HepG2 (cell line): ENCODE results near the gene HES7. TPM values are rescaled to one million over a fixed set of nuclear protein-coding genes. Genes with fewer than 3 reads are reported as not detected.

Experiments
- CREBL2 ChIP-seq: sonication (generic); formaldehyde crosslinking; IDR thresholded peaks from 2 replicates; pipeline ENCODE4 v1.8.1; 2023; ENCODE audit warnings: missing genetic modification reagents, mild to moderate bottlenecking, borderline replicate concordance
- ELF3 ChIP-seq: IDR thresholded peaks from 2 replicates; pipeline ENCODE4 v1.6.1; 2016; ENCODE audit warnings: missing genetic modification reagents, missing compliant biosample characterization
- HIVEP1 ChIP-seq: sonication (generic); formaldehyde crosslinking; IDR thresholded peaks from 2 replicates; pipeline ENCODE4 v1.4.0; 2020; ENCODE audit warnings: mild to moderate bottlenecking, missing genetic modification reagents
- HMGXB4 ChIP-seq, 2 experiments: sonication (generic) in 1 of 2; formaldehyde crosslinking in 1 of 2; IDR thresholded peaks; 2 replicates each; pipeline versions ENCODE4 v1.4.0 to v1.6.1; 2018 to 2020; ENCODE audit warnings: missing genetic modification reagents in 2 of 2, borderline replicate concordance in 1 of 2, low read depth in 1 of 2, mild to moderate bottlenecking in 1 of 2, missing biosample characterization in 1 of 2
- KDM3A ChIP-seq: IDR thresholded peaks from 2 replicates; pipeline ENCODE4 v1.6.1; 2018; ENCODE audit warnings: low read depth, missing compliant biosample characterization
- PAX8 ChIP-seq: sonication (generic); formaldehyde crosslinking; IDR thresholded peaks from 2 replicates; pipeline ENCODE4 v1.8.0; 2022; ENCODE audit warnings: mild to moderate bottlenecking, missing genetic modification reagents, borderline replicate concordance
- RXRB ChIP-seq: IDR thresholded peaks from 2 replicates; pipeline ENCODE4 v1.6.1; 2016; ENCODE audit warnings: borderline replicate concordance, missing genetic modification reagents, missing compliant biosample characterization
- TFDP2 ChIP-seq: sonication (generic); formaldehyde crosslinking; IDR thresholded peaks from 2 replicates; pipeline ENCODE4 v1.4.0; 2020; ENCODE audit warnings: missing genetic modification reagents
- THRA ChIP-seq: sonication (generic); formaldehyde crosslinking; IDR thresholded peaks from 2 replicates; pipeline ENCODE4 v1.4.0; 2020; ENCODE audit warnings: missing genetic modification reagents, borderline replicate concordance
- TOE1 ChIP-seq: sonication (generic); formaldehyde crosslinking; IDR thresholded peaks from 2 replicates; pipeline ENCODE4 v1.4.0; 2020; ENCODE audit warnings: mild to moderate bottlenecking, missing genetic modification reagents
- ZBED4 ChIP-seq: sonication (generic); formaldehyde crosslinking; IDR thresholded peaks from 2 replicates; pipeline ENCODE4 v1.4.0; 2020; ENCODE audit warnings: missing genetic modification reagents, borderline replicate concordance
- ZFY ChIP-seq: sonication (generic); formaldehyde crosslinking; IDR thresholded peaks from 2 replicates; pipeline ENCODE4 v1.4.0; 2020; ENCODE audit warnings: missing genetic modification reagents
- ZNF224 ChIP-seq: sonication (generic); formaldehyde crosslinking; IDR thresholded peaks from 2 replicates; pipeline ENCODE4 v1.5.0; 2020; ENCODE audit warnings: mild to moderate bottlenecking, missing genetic modification reagents
- ZNF24 ChIP-seq: fragments of 450-650 bp; IDR thresholded peaks from 2 replicates; pipeline ENCODE4 v1.6.1; 2017; ENCODE audit warnings: antibody characterized with exemption, mild to moderate bottlenecking
- ZNF317 ChIP-seq: sonication (generic); formaldehyde crosslinking; IDR thresholded peaks from 2 replicates; pipeline ENCODE4 v1.5.0; 2020; ENCODE audit warnings: mild to moderate bottlenecking, missing genetic modification reagents
- ZNF354B ChIP-seq: sonication (generic); formaldehyde crosslinking; IDR thresholded peaks from 2 replicates; pipeline ENCODE4 v1.8.0; 2022; ENCODE audit warnings: mild to moderate bottlenecking, missing genetic modification reagents
- ZNF800 ChIP-seq: sonication (generic); formaldehyde crosslinking; IDR thresholded peaks from 2 replicates; pipeline ENCODE4 v1.4.0; 2020; ENCODE audit warnings: missing genetic modification reagents
- polyA plus RNA-seq, 8 experiments: library from polyadenylated mRNA; depleted of rRNA in 3 of 8; stranded (reverse) in 7 of 8; unstranded in 1 of 8; fragments of >200 nt; fragmentation: Illumina TruSeq in 4 of 8; extraction: Trizol in 4 of 8; gene quantifications; 2 replicates each; pipeline versions ENCODE4 v1.2.1 to v1.2.3, GENCODE V29; 2011 to 2016; ENCODE audit warnings: low read depth in 4 of 8, missing spikeins in 1 of 8, mixed read lengths in 1 of 8; ENCODE audit not compliant: insufficient read depth in 1 of 8
- total RNA-seq, 5 experiments: library from RNA; depleted of rRNA; stranded (reverse); fragments of >200 nt; fragmentation: Illumina TruSeq; extraction: Trizol; gene quantifications; 2 replicates each; pipeline ENCODE4 v1.2.3, GENCODE V29; 2016; ENCODE audit warnings: low read depth in 1 of 5

Gene HES7
- total and polyA plus RNA-seq, 2 of the 13 experiments (the other 11 are each of a cell fraction or from before 2014, with no cell fraction given): not detected

- peak; percentile 37; the same call in 1 of the 2 replicates for TF ChIP-seq ZFY (CRISPR knock-in tag)
- TF ChIP-seq ZNF317 (CRISPR knock-in tag): peak; percentile 51; the same call in 1 of the 2 replicates
- TF ChIP-seq RXRB: peak; percentile 54; the same call in 1 of the 2 replicates
- TF ChIP-seq TOE1 (CRISPR knock-in tag): peak; percentile 72; the same call in 1 of the 2 replicates
- TF ChIP-seq ELF3 (CRISPR knock-in tag): peak; percentile 41; the same call in 1 of the 2 replicates
- TF ChIP-seq TFDP2: peak; percentile 50; the same call in 1 of the 2 replicates
- TF ChIP-seq ZNF354B (CRISPR knock-in tag): no peak
- TF ChIP-seq THRA (CRISPR knock-in tag): 0 out of 2 replicates have a peak, but pooled peaks have one; percentile 55
- 0 out of 2 replicates have a peak, but pooled peaks have one; percentile 49 for TF ChIP-seq KDM3A
- peak; percentile 53; the same call in 1 of the 2 replicates for TF ChIP-seq ZBED4 (CRISPR knock-in tag)
- TF ChIP-seq HIVEP1: peak; percentile 26; the same call in 1 of the 2 replicates
- peak; percentile 34; the same call in 1 of the 2 replicates for TF ChIP-seq ZNF800 (CRISPR knock-in tag)
- TF ChIP-seq HMGXB4 (CRISPR knock-in tag; IDR thresholded peaks at IDR 0.05; ENCODE audit: borderline replicate concordance in 1 of 2, low read depth in 1 of 2): peak; percentile 96 to 99
- 0 out of 2 replicates have a peak, but pooled peaks have one; percentile 44 for TF ChIP-seq ZNF224 (CRISPR knock-in tag)
- peak; percentile 96 for TF ChIP-seq ZNF24
- TF ChIP-seq PAX8: no peak
- TF ChIP-seq CREBL2 (CRISPR knock-in tag): no peak
Measured at GRCh38 chr17:8125154-8125946, 1.4 kb upstream of the HES7 start (continued).
